Stomach (tissue), 9 donors: Measurements from ENCODE around the gene MYO5B. TPM values are rescaled to one million over a fixed set of nuclear protein-coding genes. Genes with fewer than 3 reads are reported as not detected.

Experiments used
- DNase-seq, 2 donors: peaks; one replicate each; pipeline versions ENCODE4 v3.0.0 to v3.0.0-alpha.2; 2013 to 2019
- H3K27ac ChIP-seq, 5 donors: fragments of 200-600 bp in 4 of 5; sonication (generic) in 4 of 5; one replicate each; pipeline ENCODE4 v1.5.1; 2013 to 2019; ENCODE audit warnings: mild to moderate bottlenecking in 1 of 5, moderate library complexity in 1 of 5
- H3K27me3 ChIP-seq, 3 donors: fragments of 200-600 bp; sonication (generic); one replicate each; pipeline ENCODE4 v1.5.1; 2017 to 2019; ENCODE audit warnings: mixed run types in 1 of 3
- H3K36me3 ChIP-seq, 4 donors: fragments of 200-600 bp; sonication (generic); 1 replicate in 3 of 4; 2 replicates in 1 of 4; pipeline ENCODE4 v1.5.1; 2016 to 2019
- H3K4me1 ChIP-seq, 4 donors: fragments of 200-600 bp; sonication (generic); one replicate each; pipeline ENCODE4 v1.5.1; 2016 to 2019
- H3K4me3 ChIP-seq, 4 donors: fragments of 200-600 bp; sonication (generic) in 3 of 4; one replicate each; pipeline ENCODE4 v1.5.1; 2016 to 2019; ENCODE audit warnings: mild to moderate bottlenecking in 1 of 4
- H3K9me3 ChIP-seq, 4 donors: fragments of 200-600 bp; sonication (generic); one replicate each; pipeline ENCODE4 v1.5.1; 2016 to 2019
- EP300 ChIP-seq: sonication (generic); formaldehyde crosslinking; IDR thresholded peaks from one replicate; pipeline ENCODE4 v1.6.1; 2017; ENCODE audit warnings: antibody characterized with exemption
- POLR2A ChIP-seq, 4 donors: fragments of 450-650 bp; IDR thresholded peaks; one replicate each; pipeline ENCODE4 v1.6.1; 2016; ENCODE audit warnings: antibody characterized with exemption in 4 of 4, control low read depth in 2 of 4, mild to moderate bottlenecking in 1 of 4, moderate library complexity in 1 of 4
- POLR2AphosphoS5 ChIP-seq, 3 donors: sonication (generic); formaldehyde crosslinking; IDR thresholded peaks; one replicate each; pipeline ENCODE4 v1.6.1; 2016; ENCODE audit warnings: antibody characterized with exemption in 3 of 3
- WGBS, 5 donors: extraction: QIAGEN DNeasy Blood & Tissue Kit in 3 of 5; methylation state at CpG; one replicate each; pipeline versions ENCODE4 v1.1.5 to v1.1.7; 2013 to 2018; 5-methylcytosine and 5-hydroxymethylcytosine counted together
- intact Hi-C: fragments of 100-400 bp; cut with DNase I; formaldehyde crosslinking; loops from one replicate; pipeline ENCODE4 v1.15.1; 2023; ENCODE audit warnings: low total_unique reads
- polyA plus RNA-seq, 3 donors: library from polyadenylated mRNA; stranded (reverse); fragments of 200-250 nt; gene quantifications; one replicate each; pipeline ENCODE4 v1.2.3, GENCODE V29; 2013
- total RNA-seq, 5 donors: library from RNA; depleted of rRNA; stranded (reverse); fragments of >200 nt; gene quantifications; one replicate each; pipeline versions ENCODE4 v1.1.0 to v1.2.3, GENCODE V29; 2014 to 2016
- TF ChIP-seq, protein P1 (sequence below), 7 experiments: fragments of 450-650 bp in 4 of 7; fragments of 200-600 bp in 3 of 7; sonication (generic) in 3 of 7; IDR thresholded peaks; one replicate each; pipeline ENCODE4 v1.5.1; 2016 to 2019; ENCODE audit warnings: antibody characterized with exemption in 7 of 7, control low read depth in 2 of 7, mild to moderate bottlenecking in 1 of 7
- donor health status: healthy with polysubstance abuse.
- donor health status: Bipolar disorder and iron deficiency.
- donor health status: healthy.

The MYO5B gene
- total and polyA plus RNA-seq, 8 donors, result 13.6 to 224 (median 33.7) TPM

DNA sequence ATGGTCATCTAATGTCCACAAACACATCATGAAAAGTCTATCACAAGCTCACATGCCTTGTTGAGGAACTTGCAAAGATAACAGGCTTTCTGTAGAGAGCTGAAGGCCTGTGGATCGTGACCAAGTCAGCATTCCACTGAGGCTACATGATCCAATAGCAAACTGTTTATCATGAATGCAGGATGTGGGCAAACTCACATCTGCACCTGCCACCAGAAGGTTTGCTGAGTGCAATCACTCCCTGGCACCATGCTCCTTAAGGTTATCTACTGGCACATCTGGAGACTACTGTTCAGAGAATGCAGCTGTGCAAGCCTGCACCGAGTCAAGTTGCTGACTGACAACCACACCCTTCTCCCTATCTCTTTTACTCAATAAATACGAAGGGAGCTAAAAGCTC is 314.3 kb downstream of the MYO5B start:
- DNase-seq, result no peak
- intact Hi-C loops, result no loop called here
- Histone ChIP-seq H3K4me1 (peaks cover 0 to 3% (median 0%) of the 10 kb centered on the region in 4 donors), H3K36me3 (no peaks in the 10 kb centered on the region), H3K27me3 (no peaks in the 10 kb centered on the region), H3K9me3 (no peaks in the 10 kb centered on the region), H3K27ac (no peak overlapping the region), H3K4me3 (no peak overlapping the region)
- TF ChIP-seq EP300 (no peak), POLR2A (IDR thresholded peaks at IDR 0.05) (no peak), POLR2AphosphoS5 (IDR thresholded peaks at IDR 0.05) (no peak)
- TF ChIP-seq, protein P1, sequence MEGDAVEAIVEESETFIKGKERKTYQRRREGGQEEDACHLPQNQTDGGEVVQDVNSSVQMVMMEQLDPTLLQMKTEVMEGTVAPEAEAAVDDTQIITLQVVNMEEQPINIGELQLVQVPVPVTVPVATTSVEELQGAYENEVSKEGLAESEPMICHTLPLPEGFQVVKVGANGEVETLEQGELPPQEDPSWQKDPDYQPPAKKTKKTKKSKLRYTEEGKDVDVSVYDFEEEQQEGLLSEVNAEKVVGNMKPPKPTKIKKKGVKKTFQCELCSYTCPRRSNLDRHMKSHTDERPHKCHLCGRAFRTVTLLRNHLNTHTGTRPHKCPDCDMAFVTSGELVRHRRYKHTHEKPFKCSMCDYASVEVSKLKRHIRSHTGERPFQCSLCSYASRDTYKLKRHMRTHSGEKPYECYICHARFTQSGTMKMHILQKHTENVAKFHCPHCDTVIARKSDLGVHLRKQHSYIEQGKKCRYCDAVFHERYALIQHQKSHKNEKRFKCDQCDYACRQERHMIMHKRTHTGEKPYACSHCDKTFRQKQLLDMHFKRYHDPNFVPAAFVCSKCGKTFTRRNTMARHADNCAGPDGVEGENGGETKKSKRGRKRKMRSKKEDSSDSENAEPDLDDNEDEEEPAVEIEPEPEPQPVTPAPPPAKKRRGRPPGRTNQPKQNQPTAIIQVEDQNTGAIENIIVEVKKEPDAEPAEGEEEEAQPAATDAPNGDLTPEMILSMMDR (IDR thresholded peaks at IDR 0.05), result no peak
- WGBS, 5 donors, result 25 to 39% (median 34%) methylated on average over 3 of the region's 3 CpGs

DNA sequence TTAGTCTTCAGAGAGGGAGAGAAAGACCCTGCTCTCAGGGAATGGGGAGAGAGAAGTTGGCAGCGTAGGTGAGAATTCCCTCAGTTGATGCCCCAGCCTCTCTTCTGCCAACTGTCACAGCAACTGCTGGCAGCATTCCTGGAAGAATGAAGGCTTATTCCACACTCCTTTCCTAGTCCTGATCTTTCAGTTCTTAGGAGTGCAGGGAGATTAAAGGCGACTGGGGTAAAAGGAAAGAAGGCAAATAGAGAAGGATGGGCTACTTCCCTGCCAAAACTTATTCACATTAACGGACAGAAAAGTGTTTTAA is 315.7 kb downstream of the MYO5B start:
- DNase-seq, result no peak
- Histone ChIP-seq H3K4me1 (no peaks in the 10 kb centered on the region), H3K4me3 (no peak overlapping the region), H3K27ac (no peak overlapping the region), H3K9me3 (no peaks in the 10 kb centered on the region), H3K36me3 (peaks cover 0 to 4% (median 0%) of the 10 kb centered on the region in 4 donors), H3K27me3 (no peaks in the 10 kb centered on the region)
- TF ChIP-seq POLR2A (IDR thresholded peaks at IDR 0.05) (no peak), EP300 (no peak), POLR2AphosphoS5 (IDR thresholded peaks at IDR 0.05) (no peak)
- TF ChIP-seq, protein P1 (IDR thresholded peaks at IDR 0.05), result no peak
- intact Hi-C loops, result no loop called here
- 57 to 79% (median 61%) methylated on average over 3 of the region's 3 CpGs for WGBS, 5 donors

DNA sequence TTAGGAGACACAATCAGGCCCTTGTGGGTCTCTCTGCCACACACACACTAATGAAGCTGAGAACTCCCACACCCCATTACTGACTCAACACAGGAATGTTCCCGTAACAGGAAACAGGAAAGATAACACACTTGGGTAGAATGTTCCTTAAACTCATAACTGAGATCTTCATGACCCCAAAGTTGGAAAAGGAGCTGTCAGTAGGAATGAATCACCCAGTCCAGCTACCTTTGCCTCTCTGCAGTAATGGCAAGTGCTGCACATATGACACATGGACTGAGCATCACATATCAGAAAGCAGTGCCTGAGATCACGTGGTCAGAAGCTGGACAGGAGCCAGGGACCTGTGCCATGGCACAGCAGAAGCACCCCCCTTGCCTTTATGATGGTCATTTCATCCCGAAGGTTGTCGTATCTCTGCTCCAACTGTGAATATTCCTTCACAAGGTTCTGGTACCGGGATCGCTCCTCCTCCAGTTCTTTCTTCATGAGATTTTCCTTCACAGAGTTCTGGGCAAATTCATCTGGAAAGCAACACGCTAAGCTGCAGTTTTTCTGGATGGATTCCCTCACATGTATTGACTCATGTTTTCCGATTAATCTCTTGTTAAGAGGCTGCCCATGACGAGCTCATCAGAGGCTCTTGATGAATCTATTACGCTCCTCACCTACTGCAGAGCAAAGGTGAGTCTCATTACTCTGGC is 316.2 kb downstream of the MYO5B start:
- no peak overlapping the region for H3K4me3 ChIP-seq
- no peak overlapping the region for H3K27ac ChIP-seq
- H3K27me3 ChIP-seq, result no peaks in the 10 kb centered on the region
- no peak for DNase-seq
- no peaks in the 10 kb centered on the region for H3K9me3 ChIP-seq
- intact Hi-C loops, result no loop called here
- WGBS, 5 donors, result 82 to 89% (median 84%) methylated on average over 10 of the region's 10 CpGs
- TF ChIP-seq EP300 (no peak), POLR2A (IDR thresholded peaks at IDR 0.05) (no peak), POLR2AphosphoS5 (IDR thresholded peaks at IDR 0.05) (no peak)
- TF ChIP-seq, protein P1 (IDR thresholded peaks at IDR 0.05), result no peak
- peaks cover 0 to 4% (median under 1%) of the 10 kb centered on the region in 4 donors for H3K36me3 ChIP-seq
- no peaks in the 10 kb centered on the region for H3K4me1 ChIP-seq

DNA sequence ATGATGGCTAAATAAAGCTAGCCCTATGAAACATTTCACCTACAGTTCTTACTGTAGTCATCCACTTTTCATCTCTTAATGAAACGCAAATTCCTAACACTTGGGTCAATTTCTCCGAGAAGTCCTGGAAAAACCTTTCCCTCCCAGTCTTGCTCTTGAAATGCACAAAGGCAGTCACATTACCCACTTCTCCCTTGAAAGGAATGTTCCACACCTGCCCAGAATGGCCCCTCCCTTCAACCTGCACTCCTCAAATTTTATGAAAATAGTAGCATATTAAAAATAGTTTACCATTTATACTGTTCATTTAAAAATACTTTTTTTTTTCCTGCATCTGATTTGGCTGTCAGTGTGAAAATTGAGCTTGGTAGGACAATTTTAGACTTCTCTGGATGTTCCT is 316.9 kb downstream of the MYO5B start:
- 95 to 98% (median 96%) methylated on average over 2 of the region's 2 CpGs for WGBS, 5 donors
- intact Hi-C loops, result no loop called here
- DNase-seq, result no peak
- Histone ChIP-seq H3K9me3 (no peaks in the 10 kb centered on the region), H3K4me3 (no peak overlapping the region), H3K4me1 (no peaks in the 10 kb centered on the region), H3K36me3 (peaks cover 0 to 6% (median 2%) of the 10 kb centered on the region in 4 donors), H3K27ac (no peak overlapping the region), H3K27me3 (no peaks in the 10 kb centered on the region)
- no peak for TF ChIP-seq POLR2A (IDR thresholded peaks at IDR 0.05)
- TF ChIP-seq EP300, result no peak
- TF ChIP-seq, protein P1 (IDR thresholded peaks at IDR 0.05), result no peak
- TF ChIP-seq POLR2AphosphoS5 (IDR thresholded peaks at IDR 0.05), result no peak
